GM12878 (cell line): ENCODE results near the gene LRRC4B. TPM values are rescaled to one million over a fixed set of nuclear protein-coding genes. Genes with fewer than 3 reads are reported as not detected.

ENCODE experiments used
- ATAC-seq: fragments of 200-7000 bp; cut with Tn5 transposase; 3 replicates; pipeline ENCODE4 v1.9.1; 2020; ENCODE audit warnings: mild to moderate bottlenecking, moderate library complexity
- BruUV-seq: library from RNA; stranded (reverse); fragments of 400-500 nt; replicated peaks from 2 replicates; lab custom pipeline; 2021; lab: Mats Ljungman, UMichigan
- CTCF ChIA-PET: fragments of 300-600 bp; sonication (Branson Sonifier 250); formaldehyde crosslinking; extraction: SDS; loops from one replicate; lab custom pipeline; 2021; ENCODE audit warnings: inconsistent platforms; lab: Yijun Ruan, JAX
- POLR2A ChIA-PET: fragments of 350-600 bp; formaldehyde crosslinking; extraction: SDS; loops from one replicate; lab custom pipeline; 2021; ENCODE audit warnings: inconsistent platforms; lab: Charles Lee
- RAD21 ChIA-PET: fragments of 300-600 bp; sonication (Branson Sonifier 250); formaldehyde crosslinking; loops from one replicate; lab custom pipeline; 2023; ENCODE audit warnings: antibody characterized with exemption; ENCODE audit not compliant: unreplicated experiment; lab: Charles Lee
- SMC1A ChIA-PET: fragments of 300-600 bp; sonication (Branson Sonifier 250); formaldehyde crosslinking; loops from one replicate; lab custom pipeline; 2023; ENCODE audit not compliant: unreplicated experiment, uncharacterized antibody; lab: Charles Lee
- DNase-seq: peaks from one replicate; pipeline ENCODE4 v3.0.0-alpha.2; 2011; ENCODE audit warnings: low read depth, low spot score
- FAIRE-seq: peaks from 3 replicates; lab custom pipeline; 2011; peaks lifted over from hg19 to GRCh38; lab: Jason Lieb, UNC
- H2AFZ ChIP-seq: 2 replicates; pipeline ENCODE4 v1.6.0; 2011; ENCODE audit warnings: low read depth, low read length, control low read depth; ENCODE audit not compliant: control insufficient read depth
- H3K27ac ChIP-seq: 2 replicates; pipeline ENCODE4 v1.5.1; 2011; ENCODE audit warnings: control low read depth; ENCODE audit not compliant: control insufficient read depth, insufficient read depth
- H3K27me3 ChIP-seq, 2 experiments: replicated peaks in 1 of 2; 2 replicates each; pipeline versions ENCODE4 v1.6.0 to v1.6.1; 2011; ENCODE audit warnings: low read length in 1 of 2; ENCODE audit not compliant: control insufficient read depth in 2 of 2, insufficient read depth in 2 of 2
- H3K36me3 ChIP-seq, 2 experiments: 2 replicates each; pipeline ENCODE4 v1.5.1; 2011; ENCODE audit warnings: low read length in 1 of 2; ENCODE audit not compliant: control insufficient read depth in 2 of 2, insufficient read depth in 2 of 2
- H3K4me1 ChIP-seq: 2 replicates; pipeline ENCODE4 v1.6.1; 2011; ENCODE audit warnings: mild to moderate bottlenecking, low read length, moderate library complexity, mixed read lengths; ENCODE audit not compliant: control insufficient read depth, insufficient read depth
- H3K4me2 ChIP-seq: 2 replicates; pipeline ENCODE4 v1.6.0; 2011; ENCODE audit warnings: control low read depth; ENCODE audit not compliant: control insufficient read depth, insufficient read depth
- H3K4me3 ChIP-seq: fragments of 200-600 bp; sonication (generic); 2 replicates; pipeline ENCODE4 v1.5.1; 2016
- H3K79me2 ChIP-seq: 2 replicates; pipeline ENCODE4 v1.6.0; 2011; ENCODE audit warnings: low read length; ENCODE audit not compliant: control insufficient read depth, insufficient read depth
- H3K9ac ChIP-seq: 2 replicates; pipeline ENCODE4 v1.8.0; 2011; ENCODE audit warnings: low read length, control low read depth, mixed read lengths; ENCODE audit not compliant: control insufficient read depth, insufficient read depth
- H3K9me3 ChIP-seq: replicated peaks from 3 replicates; pipeline ENCODE4 v1.5.1; 2011; ENCODE audit warnings: mild to moderate bottlenecking, low read length; ENCODE audit not compliant: control insufficient read depth, insufficient read depth
- H4K20me1 ChIP-seq: 2 replicates; pipeline ENCODE4 v1.6.0; 2011; ENCODE audit not compliant: control insufficient read depth, insufficient read depth
- ATF7 ChIP-seq: fragments of 450-650 bp; IDR thresholded peaks from 2 replicates; pipeline ENCODE4 v1.6.1; 2016; ENCODE audit warnings: low read depth, mild to moderate bottlenecking
- CEBPB ChIP-seq, 2 experiments: fragments of 150-350 bp in 1 of 2; IDR thresholded peaks; 2 replicates each; pipeline ENCODE4 v1.6.1; 2012 to 2014; ENCODE audit warnings: low read depth in 2 of 2, low read length in 2 of 2, borderline replicate concordance in 1 of 2, inconsistent platforms in 1 of 2
- CREB1 ChIP-seq: IDR thresholded peaks from 2 replicates; pipeline ENCODE4 v1.6.1; 2012; ENCODE audit warnings: low read depth, mild to moderate bottlenecking, inconsistent platforms
- IKZF1 ChIP-seq: fragments of 450-650 bp; conservative IDR thresholded peaks from 2 replicates; pipeline ENCODE4 v1.6.1; 2017; ENCODE audit warnings: antibody characterized with exemption, mild to moderate bottlenecking
- SMAD1 ChIP-seq: fragments of 450-650 bp; IDR thresholded peaks from 2 replicates; pipeline ENCODE4 v1.6.1; 2018; ENCODE audit warnings: mild to moderate bottlenecking, low read depth; ENCODE audit not compliant: partially characterized antibody
- WGBS: methylation state at CpG from one replicate; pipeline ENCODE4 v1.1.6; 2016; ENCODE audit warnings: low lambda C conversion rate; ENCODE audit not compliant: insufficient replicate concordance, insufficient coverage; ENCODE audit errors: missing lambda C conversion rate; 5-methylcytosine and 5-hydroxymethylcytosine counted together
- in situ Hi-C: fragments of 300-500 bp; cut with MboI; formaldehyde crosslinking; loops from 9 replicates; pipeline ENCODE4 v1.14.3; 2018; ENCODE audit warnings: mixed read lengths
- intact Hi-C: fragments of 100-400 bp; cut with micrococcal nuclease; formaldehyde crosslinking; loops from one replicate; pipeline ENCODE4 v1.14.2; 2022; ENCODE audit not compliant: unreplicated experiment
- polyA plus RNA-seq, 11 experiments: library from polyadenylated mRNA; depleted of rRNA in 4 of 11; unstranded in 6 of 11; stranded (reverse) in 5 of 11; fragments of >200 nt; fragmentation: Nextera tagmentation in 4 of 11; fragmentation: Illumina TruSeq in 1 of 11; extraction: Ambion mirVana in 4 of 11; extraction: Trizol in 1 of 11; gene quantifications; 1 replicate in 1 of 11; 2 replicates in 10 of 11; pipeline versions ENCODE4 v1.2.1 to v1.2.3, GENCODE V29; 2011 to 2016; ENCODE audit warnings: inconsistent platforms in 2 of 11, missing spikeins in 2 of 11, low read depth in 1 of 11
- total RNA-seq, 4 experiments: library from RNA; depleted of rRNA in 3 of 4; stranded (reverse); fragments of >200 nt in 3 of 4; fragmentation: Illumina TruSeq in 1 of 4; extraction: Trizol in 1 of 4; gene quantifications; 2 replicates each; pipeline versions ENCODE4 v1.2.1 to v1.2.3, GENCODE V29; 2013 to 2021
- TF ChIP-seq, protein P1 (sequence below): fragments of 150-350 bp; IDR thresholded peaks from 2 replicates; pipeline ENCODE4 v1.6.1; 2016; ENCODE audit warnings: low read depth, low read length

LRRC4B gene
- total and polyA plus RNA-seq, 10 of the 15 experiments (the other 5 are each of a cell fraction or from before 2014, with no cell fraction given), result 0.14 TPM; not detected in 9

DNA sequence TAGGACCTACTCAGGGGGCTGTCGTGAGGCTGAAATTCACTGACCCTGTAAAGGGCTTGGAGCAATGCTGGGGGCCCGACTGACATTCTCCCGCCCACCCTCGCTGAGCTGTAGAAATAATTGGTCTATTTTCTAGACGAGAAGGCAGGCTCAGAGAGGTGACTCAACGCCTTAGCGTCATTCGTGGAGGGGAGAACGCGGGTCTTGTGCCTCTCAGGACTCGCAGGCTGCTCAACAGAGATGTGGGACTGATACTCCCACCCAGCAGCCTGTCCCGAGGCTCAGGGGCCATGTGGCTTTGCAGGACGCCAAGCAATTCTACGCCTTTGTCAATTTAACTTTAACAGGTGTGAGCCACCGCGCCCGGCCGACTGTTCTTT lies 30.9 kb downstream of the LRRC4B start:
- peak; percentile 17; the same call in 1 of the 3 replicates for ATAC-seq
- RAD21 ChIA-PET, result interaction anchor here (1.1 to 2.5 kb wide), 6 partner anchors 19 to 385 kb away, joined by 3 to 13 read pairs (median 8); no protein-coding TSS in a partner anchor
- Histone ChIP-seq H3K27ac (no peak overlapping the region), H3K9ac (no peak overlapping the region), H3K4me1 (peaks cover 8% of the 10 kb centered on the region), H4K20me1 (no peaks in the 10 kb centered on the region), H3K36me3 (no peaks in the 10 kb centered on the region), H2AFZ (no peak overlapping the region), H3K27me3 (no peaks in the 10 kb centered on the region), H3K79me2 (no peaks in the 10 kb centered on the region), H3K9me3 (peaks cover 7% of the 10 kb centered on the region; the same call in 2 of the 3 replicates), H3K4me3 (no peak overlapping the region), H3K4me2 (no peak overlapping the region)
- intact Hi-C loops, result loop anchor here (1.0 to 10.0 kb wide), 3 partner anchors 182 to 385 kb away; no protein-coding TSS in a partner anchor
- WGBS, result 52% methylated on average over 18 of the region's 18 CpGs
- TF ChIP-seq IKZF1 (no peak), ATF7 (no peak), CREB1 (no peak), CEBPB (IDR thresholded peaks at IDR 0.05; ENCODE audit: borderline replicate concordance in 1 of 2, low read depth in 2 of 2, low read length in 2 of 2) (no peak), SMAD1 (no peak)
- TF ChIP-seq, protein P1, sequence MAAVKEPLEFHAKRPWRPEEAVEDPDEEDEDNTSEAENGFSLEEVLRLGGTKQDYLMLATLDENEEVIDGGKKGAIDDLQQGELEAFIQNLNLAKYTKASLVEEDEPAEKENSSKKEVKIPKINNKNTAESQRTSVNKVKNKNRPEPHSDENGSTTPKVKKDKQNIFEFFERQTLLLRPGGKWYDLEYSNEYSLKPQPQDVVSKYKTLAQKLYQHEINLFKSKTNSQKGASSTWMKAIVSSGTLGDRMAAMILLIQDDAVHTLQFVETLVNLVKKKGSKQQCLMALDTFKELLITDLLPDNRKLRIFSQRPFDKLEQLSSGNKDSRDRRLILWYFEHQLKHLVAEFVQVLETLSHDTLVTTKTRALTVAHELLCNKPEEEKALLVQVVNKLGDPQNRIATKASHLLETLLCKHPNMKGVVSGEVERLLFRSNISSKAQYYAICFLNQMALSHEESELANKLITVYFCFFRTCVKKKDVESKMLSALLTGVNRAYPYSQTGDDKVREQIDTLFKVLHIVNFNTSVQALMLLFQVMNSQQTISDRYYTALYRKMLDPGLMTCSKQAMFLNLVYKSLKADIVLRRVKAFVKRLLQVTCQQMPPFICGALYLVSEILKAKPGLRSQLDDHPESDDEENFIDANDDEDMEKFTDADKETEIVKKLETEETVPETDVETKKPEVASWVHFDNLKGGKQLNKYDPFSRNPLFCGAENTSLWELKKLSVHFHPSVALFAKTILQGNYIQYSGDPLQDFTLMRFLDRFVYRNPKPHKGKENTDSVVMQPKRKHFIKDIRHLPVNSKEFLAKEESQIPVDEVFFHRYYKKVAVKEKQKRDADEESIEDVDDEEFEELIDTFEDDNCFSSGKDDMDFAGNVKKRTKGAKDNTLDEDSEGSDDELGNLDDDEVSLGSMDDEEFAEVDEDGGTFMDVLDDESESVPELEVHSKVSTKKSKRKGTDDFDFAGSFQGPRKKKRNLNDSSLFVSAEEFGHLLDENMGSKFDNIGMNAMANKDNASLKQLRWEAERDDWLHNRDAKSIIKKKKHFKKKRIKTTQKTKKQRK, result no peak
- in situ Hi-C loops, result loop anchor here (5.0 to 10.0 kb wide), 2 partner anchors 250 to 388 kb away; no protein-coding TSS in a partner anchor
- no TSS peak for BruUV-seq
- SMC1A ChIA-PET, result interaction anchor here (0.8 to 2.5 kb wide), 6 partner anchors 8 to 244 kb away, joined by 3 to 16 read pairs (median 4); no protein-coding TSS in a partner anchor
- no peak for DNase-seq
- POLR2A ChIA-PET, result interaction anchor here (0.5 kb wide), 1 partner anchor 183 kb away, joined by 3 read pairs; no protein-coding TSS in a partner anchor
- CTCF ChIA-PET, result interaction anchor here (0.7 to 8.6 kb wide), 15 partner anchors 13 to 385 kb away, joined by 3 to 117 read pairs (median 5); no protein-coding TSS in a partner anchor
- FAIRE-seq, result no peak
